Measurements from ENCODE around the gene SLC6A5. TPM values are rescaled to one million over a fixed set of nuclear protein-coding genes. Genes with fewer than 3 reads are reported as not detected.

Gene SLC6A5
- total RNA-seq, 1 donor from 2014 or later = not detected

DNA sequence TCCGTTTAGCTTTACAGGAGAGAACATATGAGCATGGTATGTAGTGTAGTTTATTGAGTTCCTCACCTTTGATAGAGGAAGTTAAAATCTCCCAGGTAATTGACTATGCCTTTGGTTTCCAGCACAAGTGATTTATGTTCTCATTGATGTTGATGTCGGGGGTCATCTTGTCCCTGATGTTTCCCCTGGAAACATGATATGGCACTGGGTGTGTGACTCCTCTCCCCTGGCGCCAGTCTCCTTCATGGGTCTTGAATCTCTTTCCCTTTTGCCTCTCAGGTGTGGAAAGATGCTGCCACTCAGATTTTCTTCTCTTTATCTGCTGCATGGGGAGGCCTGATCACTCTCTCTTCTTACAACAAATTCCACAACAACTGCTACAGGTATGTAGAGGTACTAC, 28.3 kb downstream of the SLC6A5 start:
- intact Hi-C loops (cut with DNase I) = no loop called here
- no peaks in the 10 kb centered on the region for H3K27me3 ChIP-seq
- TF ChIP-seq, protein P1, sequence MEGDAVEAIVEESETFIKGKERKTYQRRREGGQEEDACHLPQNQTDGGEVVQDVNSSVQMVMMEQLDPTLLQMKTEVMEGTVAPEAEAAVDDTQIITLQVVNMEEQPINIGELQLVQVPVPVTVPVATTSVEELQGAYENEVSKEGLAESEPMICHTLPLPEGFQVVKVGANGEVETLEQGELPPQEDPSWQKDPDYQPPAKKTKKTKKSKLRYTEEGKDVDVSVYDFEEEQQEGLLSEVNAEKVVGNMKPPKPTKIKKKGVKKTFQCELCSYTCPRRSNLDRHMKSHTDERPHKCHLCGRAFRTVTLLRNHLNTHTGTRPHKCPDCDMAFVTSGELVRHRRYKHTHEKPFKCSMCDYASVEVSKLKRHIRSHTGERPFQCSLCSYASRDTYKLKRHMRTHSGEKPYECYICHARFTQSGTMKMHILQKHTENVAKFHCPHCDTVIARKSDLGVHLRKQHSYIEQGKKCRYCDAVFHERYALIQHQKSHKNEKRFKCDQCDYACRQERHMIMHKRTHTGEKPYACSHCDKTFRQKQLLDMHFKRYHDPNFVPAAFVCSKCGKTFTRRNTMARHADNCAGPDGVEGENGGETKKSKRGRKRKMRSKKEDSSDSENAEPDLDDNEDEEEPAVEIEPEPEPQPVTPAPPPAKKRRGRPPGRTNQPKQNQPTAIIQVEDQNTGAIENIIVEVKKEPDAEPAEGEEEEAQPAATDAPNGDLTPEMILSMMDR (IDR thresholded peaks at IDR 0.05) = no peak
- no peaks in the 10 kb centered on the region for H3K36me3 ChIP-seq
- H3K4me3 ChIP-seq = no peak overlapping the region
- H3K9me3 ChIP-seq = no peaks in the 10 kb centered on the region
- no peaks in the 10 kb centered on the region for H3K4me1 ChIP-seq
- no peak overlapping the region for H3K27ac ChIP-seq
- DNase-seq (ENCODE audit: low spot score in 2 of 2) = no peak

GRCh38 chr11:20631519-20632168, 32.2 kb downstream of the SLC6A5 start:
- Histone ChIP-seq H3K27ac (no peak overlapping the region), H3K4me1 (no peaks in the 10 kb centered on the region), H3K27me3 (no peaks in the 10 kb centered on the region), H3K9me3 (no peaks in the 10 kb centered on the region), H3K4me3 (no peak overlapping the region), H3K36me3 (no peaks in the 10 kb centered on the region)
- TF ChIP-seq, protein P1 (IDR thresholded peaks at IDR 0.05) = no peak
- intact Hi-C loops (cut with DNase I) = no loop called here
- no peak for DNase-seq (ENCODE audit: low spot score in 2 of 2)

- H3K27ac ChIP-seq = no peak overlapping the region
Measured at GRCh38 chr11:20632169-20632532, 32.7 kb downstream of the SLC6A5 start.

GRCh38 chr11:20634044-20634443, 34.6 kb downstream of the SLC6A5 start:
- no peaks in the 10 kb centered on the region for H3K27me3 ChIP-seq
- intact Hi-C loops (cut with DNase I) = no loop called here
- TF ChIP-seq, protein P1 (IDR thresholded peaks at IDR 0.05) = no peak
- no peak overlapping the region for H3K4me3 ChIP-seq
- no peaks in the 10 kb centered on the region for H3K9me3 ChIP-seq
- no peak for DNase-seq (ENCODE audit: low spot score in 2 of 2)
- no peaks in the 10 kb centered on the region for H3K4me1 ChIP-seq
- H3K27ac ChIP-seq = no peak overlapping the region
- H3K36me3 ChIP-seq = no peaks in the 10 kb centered on the region

More at GRCh38 chr11:20632169-20632532, 32.7 kb downstream of the SLC6A5 start:
- intact Hi-C loops (cut with DNase I) = no loop called here
- Histone ChIP-seq H3K4me3 (no peak overlapping the region), H3K36me3 (no peaks in the 10 kb centered on the region), H3K4me1 (no peaks in the 10 kb centered on the region), H3K9me3 (no peaks in the 10 kb centered on the region), H3K27me3 (no peaks in the 10 kb centered on the region)
- no peak for DNase-seq (ENCODE audit: low spot score in 2 of 2)
- TF ChIP-seq, protein P1 (IDR thresholded peaks at IDR 0.05) = no peak

- no peak for DNase-seq (ENCODE audit: low spot score in 2 of 2)
- H3K36me3 ChIP-seq = no peaks in the 10 kb centered on the region
- H3K4me3 ChIP-seq = no peak overlapping the region
- H3K27ac ChIP-seq = no peak overlapping the region
- no peaks in the 10 kb centered on the region for H3K9me3 ChIP-seq
- no peaks in the 10 kb centered on the region for H3K4me1 ChIP-seq
- TF ChIP-seq, protein P1 (IDR thresholded peaks at IDR 0.05) = no peak
- H3K27me3 ChIP-seq = no peaks in the 10 kb centered on the region
- intact Hi-C loops (cut with DNase I) = no loop called here
Measured at GRCh38 chr11:20634781-20635180, 35.4 kb downstream of the SLC6A5 start.

- Histone ChIP-seq H3K27me3 (no peaks in the 10 kb centered on the region), H3K4me3 (no peak overlapping the region), H3K9me3 (no peaks in the 10 kb centered on the region), H3K4me1 (no peaks in the 10 kb centered on the region), H3K27ac (no peak overlapping the region), H3K36me3 (no peaks in the 10 kb centered on the region)
- intact Hi-C loops (cut with DNase I) = no loop called here
- TF ChIP-seq, protein P1 (IDR thresholded peaks at IDR 0.05) = no peak
- no peak for DNase-seq (ENCODE audit: low spot score in 2 of 2)
Measured at GRCh38 chr11:20638074-20638473, 38.7 kb downstream of the SLC6A5 start.
